Aorta (tissue), 5 donors: Measurements from ENCODE around the gene PCDHA8. TPM values are rescaled to one million over a fixed set of nuclear protein-coding genes. Genes with fewer than 3 reads are reported as not detected.
"Not testable (repeated sequence)": the region's sequence is repeated elsewhere in the genome, so short reads cannot be mapped to it uniquely, and the experiment has no call there.

ENCODE experiments used
- ATAC-seq: fragments of 200-7000 bp; cut with Tn5 transposase; one replicate; pipeline ENCODE4 v1.9.1; 2022; ENCODE audit warnings: moderate library complexity; ENCODE audit not compliant: low FRiP score
- DNase-seq, 2 donors: peaks; one replicate each; pipeline ENCODE4 v3.0.0-alpha.2; 2020
- H3K27ac ChIP-seq, 2 donors: one replicate each; pipeline ENCODE4 v1.5.1; 2013; ENCODE audit warnings: low read length in 2 of 2, mild to moderate bottlenecking in 2 of 2, moderate library complexity in 2 of 2, control low read depth in 1 of 2, inconsistent platforms in 1 of 2, low read depth in 1 of 2
- H3K27me3 ChIP-seq, 2 donors: one replicate each; pipeline ENCODE4 v1.6.1; 2013; ENCODE audit warnings: control low read depth in 1 of 2, low read length in 1 of 2, mild to moderate bottlenecking in 1 of 2, moderate library complexity in 1 of 2; ENCODE audit not compliant: insufficient read depth in 2 of 2, control insufficient read depth in 1 of 2
- H3K36me3 ChIP-seq, 2 donors: one replicate each; pipeline ENCODE4 v1.6.1; 2013; ENCODE audit warnings: control low read depth in 1 of 2, low read length in 1 of 2, mild to moderate bottlenecking in 1 of 2; ENCODE audit not compliant: insufficient read depth in 2 of 2, control insufficient read depth in 1 of 2
- H3K4me1 ChIP-seq, 2 donors: one replicate each; pipeline ENCODE4 v1.6.1; 2013; ENCODE audit warnings: low read length in 2 of 2, control low read depth in 1 of 2, mild to moderate bottlenecking in 1 of 2, moderate library complexity in 1 of 2; ENCODE audit not compliant: insufficient read depth in 2 of 2, control insufficient read depth in 1 of 2
- H3K4me3 ChIP-seq, 2 donors: one replicate each; pipeline ENCODE4 v1.5.1; 2013; ENCODE audit warnings: low read length in 2 of 2, control low read depth in 1 of 2, mild to moderate bottlenecking in 1 of 2
- H3K9me3 ChIP-seq: one replicate; pipeline ENCODE4 v1.6.1; 2013; ENCODE audit warnings: mild to moderate bottlenecking, low read length; ENCODE audit not compliant: control insufficient read depth
- WGBS, 2 donors: extraction: QIAGEN DNeasy Blood & Tissue Kit; methylation state at CpG; one replicate each; pipeline ENCODE4 v1.1.7; 2013; 5-methylcytosine and 5-hydroxymethylcytosine counted together
- intact Hi-C, 2 donors: fragments of 100-400 bp; cut with DNase I; formaldehyde crosslinking; loops; one replicate each; pipeline versions ENCODE4 v1.14.2 to v1.15.0; 2022
- polyA plus RNA-seq, 2 donors: library from polyadenylated mRNA; stranded (reverse); fragments of 200-250 nt; gene quantifications; one replicate each; pipeline ENCODE4 v1.2.3, GENCODE V29; 2013
- total RNA-seq, 2 donors: library from RNA; stranded (reverse); fragmentation: NEBNext Ultra II Directional; extraction: Animal tissue kit (Norgen Biotek cat#: 25700); gene quantifications; one replicate each; pipeline ENCODE4 v1.2.1, GENCODE V29; 2021
- donor health status: healthy with polysubstance abuse.
- donor health status: Bipolar disorder and iron deficiency.
- donor health status: DM: no; HTN: no; CAD: no.
- donor health status: DM: no; HTN: no; CAD: no.
- donor health status: DM: yes; HTN: yes; CAD: no.

Gene PCDHA8
- total and polyA plus RNA-seq, 4 donors: 0.16 to 0.36 TPM; not detected in 2

GRCh38 chr5:140842798-140843733, 2.1 kb downstream of the PCDHA8 start:
- ATAC-seq (no peak), DNase-seq (peak in 1 of 2 donors; percentile 72)
- Histone ChIP-seq H3K27ac (no peak overlapping the region), H3K36me3 (no peaks in the 10 kb centered on the region), H3K4me1 (no peaks in the 10 kb centered on the region), H3K27me3 (peaks cover 0 to 1% of the 10 kb centered on the region in 2 donors), H3K9me3 (peaks cover 4% of the 10 kb centered on the region), H3K4me3 (no peak overlapping the region)
- WGBS, 2 donors: 38% methylated on average over 87 of the region's 87 CpGs; no CpG with 5 or more reads in 1 of the 2 donors
- intact Hi-C loops: no loop called here

GRCh38 chr5:140848139-140849102, 7.4 kb downstream of the PCDHA8 start, which contains the start of gene PCDHA9:
PCDHA9 (plus strand) TSS chr5:140848382; CDS start chr5:140848496, 114 bp downstream.
- H3K4me3 ChIP-seq, DNase-seq, H3K27ac ChIP-seq, intact Hi-C loops, H3K36me3 ChIP-seq, H3K4me1 ChIP-seq, H3K27me3 ChIP-seq, ATAC-seq: not testable (repeated sequence)
- whole genome bisulfite sequencing, 2 donors: 13% methylated on average over 46 of the region's 48 CpGs; no CpG with 5 or more reads in 1 of the 2 donors
- H3K9me3 ChIP-seq: peaks cover 15% of the 10 kb centered on the region

- H3K27ac ChIP-seq, ATAC-seq, H3K36me3 ChIP-seq, H3K27me3 ChIP-seq, H3K4me3 ChIP-seq, H3K4me1 ChIP-seq, intact Hi-C loops, DNase-seq: not testable (repeated sequence)
- 33% methylated on average over 101 of the region's 101 CpGs; no CpG with 5 or more reads in 1 of the 2 donors for WGBS, 2 donors
- H3K9me3 ChIP-seq: peaks cover 15% of the 10 kb centered on the region
These were observed 9.0 kb downstream of the PCDHA8 start for GRCh38 chr5:140849831-140850634.

GRCh38 chr5:140855772-140856674, 15.0 kb downstream of the PCDHA8 start, which contains the start of gene PCDHA10:
PCDHA10 (plus strand) TSS chr5:140855897; CDS start chr5:140856049, 152 bp downstream.
- intact Hi-C loops: no loop called here
- H3K4me3 ChIP-seq: no peak within 1 kb of the TSS
- DNase-seq: no peak
- no peak for ATAC-seq
- H3K27ac ChIP-seq: no peak within 1 kb of the TSS
- H3K27me3 ChIP-seq: no peaks in the 10 kb centered on the region
- H3K36me3 ChIP-seq: no peaks in the 10 kb centered on the region
- H3K4me1 ChIP-seq: no peaks in the 10 kb centered on the region
- peaks cover 13% of the 10 kb centered on the region for H3K9me3 ChIP-seq
- 17% methylated on average over 44 of the region's 44 CpGs; no CpG with 5 or more reads in 1 of the 2 donors for WGBS, 2 donors

GRCh38 chr5:140857177-140857986, 16.4 kb downstream of the PCDHA8 start:
- H3K27ac ChIP-seq: no peak overlapping the region
- H3K36me3 ChIP-seq: no peaks in the 10 kb centered on the region
- H3K27me3 ChIP-seq: no peaks in the 10 kb centered on the region
- H3K4me3 ChIP-seq: no peak overlapping the region
- ATAC-seq (no peak), DNase-seq (no peak)
- peaks cover 20% of the 10 kb centered on the region for H3K9me3 ChIP-seq
- 44% methylated on average over 94 of the region's 94 CpGs; no CpG with 5 or more reads in 1 of the 2 donors for WGBS, 2 donors
- intact Hi-C loops: no loop called here
- no peaks in the 10 kb centered on the region for H3K4me1 ChIP-seq

GRCh38 chr5:140857987-140858240, 16.9 kb downstream of the PCDHA8 start:
- no peaks in the 10 kb centered on the region for H3K36me3 ChIP-seq
- no peaks in the 10 kb centered on the region for H3K4me1 ChIP-seq
- intact Hi-C loops: no loop called here
- 50% methylated on average over 22 of the region's 22 CpGs; no CpG with 5 or more reads in 1 of the 2 donors for WGBS, 2 donors
- H3K27me3 ChIP-seq: no peaks in the 10 kb centered on the region
- peaks cover 25% of the 10 kb centered on the region for H3K9me3 ChIP-seq
- DNase-seq: no peak
- H3K4me3 ChIP-seq: no peak overlapping the region
- H3K27ac ChIP-seq: no peak overlapping the region
- ATAC-seq: no peak
